GM18499 (cell line): ENCODE results near the gene GTF2H1.
A peak's percentile ranks its signal among the peaks of the same experiment; 100 is the strongest.

Experiments
- ATAC-seq: cut with Tn5 transposase; IDR thresholded peaks from one replicate; pipeline ENCODE4 v1.9.1; 2021; ENCODE audit warnings: moderate number of reproducible peaks; ENCODE audit not compliant: insufficient read depth, unreplicated experiment

GTF2H1 gene

DNA sequence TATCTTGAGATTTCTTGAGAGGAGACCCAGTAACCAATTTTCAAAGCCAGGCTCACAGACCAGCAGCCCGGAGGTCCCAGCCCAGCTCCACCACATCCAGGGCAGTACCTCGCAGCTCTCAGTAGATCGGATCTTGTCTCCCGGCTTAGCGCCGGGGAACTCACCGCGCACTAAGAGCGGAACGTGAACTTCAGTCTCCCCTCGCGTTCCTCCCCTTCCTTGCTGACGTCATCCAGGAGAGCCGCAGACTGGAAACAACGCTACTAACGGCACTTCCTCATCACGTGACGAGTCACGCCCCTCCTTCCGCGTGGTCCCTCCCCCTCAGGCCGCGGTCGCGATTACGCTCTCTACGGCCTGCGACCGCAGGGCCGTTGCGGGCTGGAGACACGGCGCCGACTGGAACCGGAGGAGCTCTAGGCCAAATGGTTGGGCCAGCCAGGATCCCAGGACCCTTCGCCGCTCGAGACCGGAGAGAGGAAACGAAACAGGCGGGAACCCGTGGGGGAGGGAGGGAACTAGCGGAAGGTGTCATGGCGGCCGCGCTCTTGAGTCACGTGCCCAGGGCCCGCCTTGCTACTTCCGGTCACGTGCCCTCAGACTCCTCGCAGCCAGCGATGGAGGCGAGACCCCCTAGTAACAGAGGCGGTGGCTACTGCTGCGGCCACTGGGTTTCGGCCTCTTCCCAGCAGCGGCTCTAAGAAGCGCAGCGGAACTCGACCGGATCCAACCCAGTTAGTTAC, at the start of gene GTF2H1, which contains the start of gene HPS5:
GTF2H1 (plus strand) TSS at position 599 of the 743 bp plus-strand sequence. CDS start 10,508 bp downstream, outside the sequence.
HPS5 (minus strand) TSS at position 172 of the 743 bp plus-strand sequence. CDS start 4,282 bp downstream, outside the sequence.
- ATAC-seq: peak; percentile 70

DNA sequence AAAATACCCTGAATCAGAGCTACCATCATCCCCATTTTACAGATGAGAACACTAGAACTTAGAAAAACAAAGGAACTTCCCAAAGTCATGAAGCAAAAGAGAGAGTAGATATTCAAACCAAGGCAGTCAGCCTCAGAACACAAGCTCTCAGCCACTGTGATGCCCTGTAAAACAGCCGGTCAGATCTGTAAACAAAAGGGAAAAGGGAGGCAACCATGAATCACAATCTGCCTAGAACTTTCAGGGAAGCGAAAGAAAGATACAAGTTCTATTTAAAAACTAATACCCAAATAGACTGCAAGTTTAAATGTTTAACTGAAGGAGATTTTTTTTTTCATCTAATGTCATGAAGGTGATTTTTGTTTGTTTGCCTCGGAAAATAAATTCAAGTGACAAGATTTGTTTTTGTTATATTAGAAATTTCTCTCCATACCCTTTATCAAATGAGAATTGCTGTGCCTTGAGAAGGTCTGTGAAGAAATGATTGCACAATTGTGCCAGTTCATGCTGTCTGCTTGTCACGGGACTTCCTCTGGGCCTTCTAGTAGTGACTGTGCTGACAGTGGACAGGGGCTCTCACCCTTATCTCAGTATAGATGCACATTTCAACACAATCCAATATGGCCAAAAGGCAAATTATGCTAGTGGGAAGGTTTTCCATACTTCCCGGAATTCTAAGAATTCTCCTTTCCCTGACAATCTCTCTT, 44.6 kb upstream of the GTF2H1 start:
- no peak for ATAC-seq

DNA sequence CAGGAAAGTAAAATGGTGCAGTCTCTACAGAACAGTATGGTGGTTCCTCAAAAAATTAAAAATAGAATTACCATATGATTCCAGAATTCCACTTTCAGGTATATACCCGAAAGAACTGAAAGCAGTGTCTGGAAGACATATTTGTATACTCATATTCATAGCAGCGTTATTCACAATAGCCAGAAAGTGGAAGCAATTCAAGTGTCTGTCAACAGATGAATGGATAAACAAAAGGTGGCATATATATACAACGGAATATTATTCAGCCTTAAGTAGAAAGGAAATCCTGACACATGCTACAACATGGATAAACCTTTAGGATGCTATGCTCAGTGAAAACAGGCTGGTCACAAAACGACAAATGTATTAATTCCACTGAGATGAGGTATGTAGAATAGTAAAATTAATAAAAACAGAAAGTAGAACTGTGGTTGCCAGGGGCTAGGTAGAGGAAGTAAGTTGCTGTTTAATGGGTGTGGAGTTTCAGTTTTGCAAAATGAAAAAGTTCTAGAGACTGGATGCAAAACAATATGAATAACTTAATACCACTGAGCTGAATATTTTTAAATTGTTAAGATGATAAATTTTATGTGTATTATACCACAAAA, 41.8 kb upstream of the GTF2H1 start:
- peak; percentile 76 for ATAC-seq

DNA sequence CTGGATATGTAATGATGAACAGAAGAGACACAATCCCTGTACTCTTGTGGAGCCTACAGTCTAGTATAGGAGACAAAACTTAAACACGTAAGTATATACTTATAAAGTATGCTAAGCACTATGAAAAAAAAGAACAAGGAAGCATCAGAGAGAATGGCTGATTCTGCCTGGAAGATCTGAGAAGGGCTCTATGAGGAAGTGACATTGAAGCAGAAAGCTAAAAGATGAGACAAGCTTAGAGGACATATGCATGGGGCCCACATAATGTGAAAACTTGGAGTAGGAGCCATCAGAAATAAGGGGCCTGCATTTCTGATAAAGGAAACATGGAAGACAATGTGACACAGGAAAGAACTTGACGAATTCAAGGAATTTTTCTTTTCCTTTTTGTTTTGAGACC, 39.7 kb upstream of the GTF2H1 start:
- ATAC-seq: no peak

DNA sequence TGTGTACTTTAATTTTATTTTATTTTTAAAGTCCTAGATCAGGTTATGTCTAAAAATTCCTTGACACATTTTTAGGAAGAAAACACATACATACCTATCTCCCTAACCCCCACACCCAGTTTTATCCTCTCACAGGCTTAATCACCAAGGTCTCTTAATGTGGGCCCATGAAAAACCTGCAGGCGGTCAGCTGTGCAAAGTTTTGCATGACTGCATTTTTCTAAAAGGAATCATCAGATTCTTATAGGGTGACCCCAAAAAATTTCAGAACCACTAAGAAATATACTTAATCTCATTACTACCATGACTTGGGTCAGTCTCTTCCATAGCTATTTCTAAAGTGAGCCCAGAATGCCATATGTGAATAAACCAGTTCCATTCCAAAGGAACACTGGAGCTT, 36.5 kb upstream of the GTF2H1 start:
- no peak for ATAC-seq

DNA sequence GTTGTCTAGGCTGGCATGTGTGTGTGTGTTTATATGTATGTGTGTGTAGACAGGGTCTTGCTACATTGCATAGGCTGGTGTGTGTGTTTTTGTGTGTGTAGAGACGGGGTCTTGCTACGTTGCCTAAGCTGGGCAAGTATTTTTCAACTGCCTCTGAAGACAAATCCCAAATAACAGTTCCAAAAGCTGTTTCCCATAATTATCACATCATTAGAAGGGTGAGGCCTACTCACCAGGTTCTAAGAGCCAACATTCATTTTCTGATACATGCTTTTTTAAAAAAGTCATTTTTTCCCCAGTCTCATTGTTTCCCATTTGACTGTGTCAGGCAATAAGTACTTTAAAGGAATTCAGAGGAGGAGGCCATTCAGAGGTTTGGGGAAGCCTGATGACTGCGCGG, 33.5 kb upstream of the GTF2H1 start:
- no peak for ATAC-seq

DNA sequence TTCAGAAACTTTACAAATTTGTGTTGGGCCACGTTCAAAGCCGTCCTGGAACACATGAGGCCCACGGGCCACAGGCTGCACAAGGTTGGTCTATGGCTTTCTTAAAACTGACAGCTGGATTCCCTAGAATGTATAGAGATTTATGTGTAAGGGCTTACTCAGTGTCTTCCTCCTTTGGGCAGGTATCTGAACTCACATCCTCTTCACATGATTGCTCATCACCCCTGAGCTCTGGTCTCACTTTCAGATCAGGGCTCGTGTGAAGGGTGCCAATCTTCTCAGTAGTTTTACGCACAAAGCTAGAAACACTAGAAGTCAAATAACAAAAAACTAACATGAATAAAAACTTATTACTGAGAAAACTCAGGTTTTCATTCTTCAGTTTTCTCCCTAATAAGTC, 27.5 kb upstream of the GTF2H1 start:
- ATAC-seq: no peak

DNA sequence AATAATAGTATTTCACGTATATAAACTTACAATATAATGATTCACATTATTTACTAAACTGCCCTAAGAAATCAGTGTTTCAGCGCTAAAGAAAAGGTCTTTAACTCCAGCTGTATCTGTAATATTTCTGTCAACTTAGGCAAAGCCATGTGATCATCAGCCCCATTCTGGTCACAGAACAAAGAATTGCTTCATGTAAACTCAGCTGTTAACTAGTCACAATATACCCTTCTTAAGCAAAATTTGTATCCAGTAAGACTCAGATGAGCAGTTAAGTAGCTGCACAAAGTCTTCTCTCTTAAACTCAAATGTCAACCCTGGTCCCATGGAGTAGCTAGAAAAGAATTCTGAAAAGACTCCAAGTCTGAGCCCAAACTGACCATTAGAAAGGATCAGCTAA, 27.1 kb upstream of the GTF2H1 start:
- ATAC-seq: no peak

DNA sequence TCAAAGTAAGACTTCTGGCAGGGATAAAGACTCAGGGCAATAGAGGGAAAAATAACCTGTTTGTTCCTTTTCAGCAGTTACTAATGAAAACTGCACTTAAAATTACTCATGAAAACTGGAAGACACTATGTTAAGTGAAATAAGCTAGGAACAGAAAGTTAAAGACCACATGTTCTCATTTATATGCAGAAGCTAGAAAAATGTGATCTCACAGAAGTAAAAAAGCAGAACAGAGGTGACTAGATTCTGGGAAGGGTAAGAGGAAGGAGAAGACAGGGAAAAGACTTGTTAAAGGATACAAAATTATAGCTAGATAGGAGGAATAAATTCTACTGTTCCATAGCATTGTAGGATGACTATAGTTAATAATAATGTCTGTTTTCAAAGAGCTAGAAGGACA, 22.6 kb upstream of the GTF2H1 start:
- ATAC-seq: no peak

DNA sequence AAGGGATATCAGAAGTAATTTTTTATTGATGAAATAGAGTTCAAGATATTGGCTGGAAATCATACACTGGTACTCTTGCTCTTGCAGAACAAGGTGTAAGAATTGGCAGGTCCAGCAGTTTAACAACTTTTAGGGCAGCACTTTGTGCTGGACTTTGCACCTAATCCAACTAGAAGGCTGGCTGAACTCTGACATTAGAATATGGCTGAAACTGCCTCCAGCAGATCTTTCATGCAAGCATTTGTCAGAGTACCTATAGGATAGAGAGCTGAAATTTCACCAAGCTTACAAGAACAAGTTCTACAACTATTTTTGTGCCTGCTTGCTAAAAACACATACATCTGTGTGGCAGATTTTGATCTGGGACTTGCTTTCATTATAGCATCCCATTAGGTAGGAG, 17.6 kb upstream of the GTF2H1 start:
- ATAC-seq: no peak

DNA sequence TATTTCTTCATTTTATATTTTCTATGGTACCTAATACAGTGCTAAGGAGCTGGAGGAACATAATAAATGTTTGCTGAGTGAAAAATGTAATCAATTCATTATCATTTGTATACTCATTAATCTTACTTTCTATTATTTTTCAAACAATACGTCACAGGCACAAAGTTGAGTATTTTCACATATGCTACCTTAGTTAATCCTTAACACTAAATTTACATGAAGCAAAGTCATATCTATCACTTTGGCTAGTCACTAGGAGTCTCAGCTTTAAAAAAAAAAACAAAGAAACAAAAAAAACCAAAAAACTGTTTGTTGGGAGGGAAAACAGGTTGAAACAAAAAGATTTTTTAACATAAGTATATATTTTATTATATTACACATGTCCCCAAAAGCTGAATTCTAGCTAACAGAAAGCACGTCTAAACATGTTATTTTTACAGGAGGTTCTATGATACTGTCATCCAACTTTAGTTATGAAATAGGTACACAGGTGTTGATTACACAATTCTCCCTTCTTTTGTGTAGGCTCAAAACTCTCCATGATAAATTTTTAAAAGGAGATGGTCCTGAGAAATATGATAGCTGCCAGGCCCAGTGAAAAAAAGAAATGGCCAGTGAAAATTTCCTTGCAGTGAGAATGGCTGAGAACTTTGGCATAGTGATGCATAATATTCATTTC, 14.8 kb upstream of the GTF2H1 start:
- ATAC-seq: no peak

DNA sequence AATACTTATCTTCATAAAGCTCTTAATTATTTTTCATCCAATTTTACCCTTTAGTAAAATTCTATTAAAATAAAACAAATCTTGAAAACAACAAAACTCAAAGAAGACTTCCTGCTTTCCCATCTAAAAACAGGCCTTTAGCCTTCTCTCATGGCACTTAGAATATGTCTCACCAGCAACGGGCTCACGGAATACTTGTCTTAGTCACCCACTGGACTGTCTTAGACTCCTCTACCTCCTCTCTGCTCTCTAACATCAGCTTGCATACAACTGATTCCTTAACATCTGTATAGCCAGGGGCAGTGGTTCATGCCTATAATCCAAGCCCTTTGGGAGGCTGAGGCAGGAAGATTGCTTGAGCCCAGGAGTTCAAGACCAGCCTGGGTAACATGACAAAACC, 14.1 kb upstream of the GTF2H1 start:
- no peak for ATAC-seq

DNA sequence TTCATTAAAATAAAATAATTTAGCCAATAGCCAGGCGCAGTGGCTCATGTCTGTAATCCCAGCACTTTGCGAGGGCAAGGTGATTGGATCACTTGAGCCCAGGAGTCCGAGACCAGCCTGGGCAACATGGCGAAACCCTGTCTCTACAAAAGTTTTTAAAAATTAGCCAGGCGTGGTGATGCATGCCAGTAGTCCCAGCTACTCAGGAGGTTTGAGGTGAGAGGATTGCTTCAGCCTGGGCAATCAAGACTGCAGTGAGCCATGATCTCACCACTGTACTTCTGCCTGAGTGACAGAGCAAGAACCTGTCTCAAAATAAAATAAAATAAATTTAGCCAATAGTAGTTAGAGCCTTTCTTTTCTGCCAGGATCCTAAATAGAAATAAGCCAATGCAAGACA, 12.7 kb upstream of the GTF2H1 start:
- ATAC-seq: no peak

DNA sequence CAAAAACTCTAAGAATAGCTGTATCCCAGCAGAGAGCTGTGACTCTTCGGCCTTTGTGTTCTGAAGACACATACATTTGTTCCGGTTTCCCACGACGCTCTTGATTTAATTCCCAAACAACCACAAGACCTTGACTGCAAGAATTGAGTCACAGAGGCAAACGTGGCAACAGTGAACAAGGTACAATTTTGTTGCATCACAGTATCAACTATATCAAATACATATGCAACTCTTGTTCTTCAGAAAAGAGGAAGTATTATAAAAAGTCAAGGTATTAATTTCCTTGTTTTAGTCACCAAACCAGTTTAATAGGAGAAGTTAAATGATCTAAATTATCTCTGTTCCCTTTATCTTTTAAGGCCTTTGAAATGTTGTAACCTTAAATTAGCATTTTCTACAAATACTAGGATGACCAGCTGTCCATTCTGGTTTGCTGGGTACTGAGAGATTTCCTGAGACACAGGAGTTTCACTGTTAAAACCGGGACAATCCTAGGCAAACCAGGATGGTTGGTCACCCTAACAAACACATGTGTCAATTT, 11.5 kb upstream of the GTF2H1 start:
- peak; percentile 59 for ATAC-seq

DNA sequence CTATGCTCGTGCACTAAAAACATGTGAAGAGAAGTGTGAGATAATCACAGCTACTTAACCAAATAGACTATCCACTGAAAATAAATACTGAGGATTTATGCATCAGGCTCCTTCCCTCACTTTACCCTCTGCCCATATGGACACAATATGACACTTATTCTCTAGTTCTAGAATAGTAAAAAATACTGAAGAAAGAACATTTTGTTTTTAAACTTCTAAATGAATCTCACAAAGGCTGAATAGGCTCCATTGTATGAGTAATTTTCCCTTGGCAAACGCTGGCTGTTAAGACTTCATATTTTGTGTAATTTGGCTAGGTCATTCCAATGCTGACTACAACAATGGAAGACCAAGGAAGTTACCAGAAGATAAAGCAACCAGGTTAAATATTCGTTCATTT, 10.4 kb upstream of the GTF2H1 start:
- no peak for ATAC-seq

DNA sequence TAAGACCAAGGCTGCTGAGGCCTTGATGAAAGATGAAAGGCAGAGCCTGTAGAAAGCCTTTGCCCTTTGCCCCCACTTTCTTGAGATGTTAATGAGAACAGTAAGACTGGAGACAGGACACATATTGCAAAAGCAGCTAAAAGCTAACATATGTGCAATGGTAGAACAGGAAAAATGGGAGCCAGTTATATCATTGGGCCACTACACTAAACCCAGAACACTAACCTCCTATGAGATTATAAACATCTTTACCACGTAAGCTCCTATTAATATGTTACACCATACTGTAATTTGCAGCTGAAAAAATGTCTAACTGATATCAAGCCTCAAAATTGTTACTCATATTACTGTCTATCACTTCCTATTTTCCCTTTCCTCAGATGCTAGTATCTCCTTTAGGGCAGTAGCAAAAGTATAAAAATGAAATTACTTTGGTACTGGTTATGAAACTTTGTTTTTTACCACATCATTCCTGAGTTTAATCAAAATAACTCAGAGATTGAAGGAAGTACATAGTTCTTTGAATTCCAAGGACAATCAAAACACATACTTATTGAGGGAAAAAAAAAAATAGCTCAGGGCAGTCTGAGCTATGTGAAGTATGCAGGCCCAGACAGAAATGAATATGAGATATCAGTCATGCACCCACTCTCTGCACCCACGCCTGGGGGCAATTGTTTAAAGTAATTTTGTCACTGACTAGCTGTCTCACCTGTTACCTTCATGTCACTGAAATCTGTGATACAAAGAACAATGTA, 9.5 kb upstream of the GTF2H1 start:
- ATAC-seq: no peak

DNA sequence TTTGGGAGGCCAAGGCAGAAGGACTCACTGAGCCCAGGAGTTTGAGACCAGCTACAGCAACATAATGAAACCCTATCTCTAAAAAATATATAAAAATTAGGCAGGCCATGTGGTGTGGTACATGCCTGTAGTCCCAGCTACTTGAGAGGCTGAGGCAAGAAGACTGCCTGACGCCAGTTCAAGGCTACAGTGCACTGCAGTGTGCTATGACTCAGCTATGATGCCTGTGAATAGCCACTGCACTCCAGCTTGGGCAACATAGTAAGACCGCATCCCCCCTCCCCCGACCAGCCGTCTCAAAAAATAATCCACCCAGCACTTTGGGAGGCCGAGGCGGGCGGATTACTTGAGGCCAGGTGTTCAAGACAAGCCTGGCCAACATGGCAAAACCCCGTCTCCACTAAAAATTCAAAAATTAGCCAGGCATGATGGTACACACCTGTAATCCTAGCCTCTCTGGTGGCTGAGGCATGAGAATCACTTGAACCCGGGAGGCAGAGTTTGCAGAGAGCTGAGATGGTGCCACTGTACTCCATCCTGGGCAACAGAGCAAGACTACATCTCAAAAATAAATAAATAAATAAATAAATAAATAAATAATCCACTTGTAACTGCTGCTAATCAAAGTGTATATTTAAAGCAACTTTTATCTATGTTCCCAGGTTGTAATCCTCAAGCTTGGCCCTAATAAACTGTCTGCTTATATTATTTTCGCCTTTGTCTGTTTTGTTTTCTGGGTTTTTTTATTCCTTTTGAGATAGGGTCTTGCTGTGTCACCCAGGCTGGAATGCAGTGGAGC, 8.2 kb upstream of the GTF2H1 start:
- no peak for ATAC-seq

DNA sequence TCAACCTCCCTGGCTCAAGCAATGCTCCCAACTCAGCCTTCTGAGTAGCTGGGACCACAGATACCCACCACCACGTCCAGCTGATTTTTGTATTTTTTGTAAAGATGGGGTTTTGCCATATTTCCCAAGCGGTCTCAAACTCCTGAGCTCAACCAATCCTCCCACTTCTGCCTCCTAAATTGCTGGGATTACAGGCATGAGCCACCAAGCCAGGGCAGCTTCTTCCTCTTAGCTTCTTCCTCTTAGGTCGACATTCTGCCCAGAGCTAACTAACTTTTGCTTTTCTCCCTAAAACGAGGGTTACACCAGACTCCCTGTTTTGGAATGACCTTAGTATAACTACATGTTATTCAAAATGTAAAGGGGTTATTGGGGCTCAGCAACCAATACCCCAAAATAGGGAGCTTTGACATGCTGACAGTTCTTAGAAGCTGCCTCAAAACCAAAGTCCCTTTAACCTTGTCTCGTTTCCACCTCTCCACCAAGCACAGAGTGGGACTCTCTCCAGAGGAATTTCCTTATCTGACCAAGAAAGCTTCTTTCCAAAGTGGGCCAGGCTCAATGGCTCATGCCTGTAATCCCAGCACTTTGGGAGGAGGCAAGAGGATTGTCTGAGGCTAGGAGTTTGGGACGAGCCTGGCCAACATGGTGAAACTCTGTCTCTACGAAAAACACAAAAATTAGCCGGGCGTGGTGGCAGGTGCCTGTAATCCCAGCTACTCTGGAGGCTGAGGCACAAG, 7.4 kb upstream of the GTF2H1 start:
- no peak for ATAC-seq
